DND-41 (cell line): ENCODE results near the gene CD300E.

Source experiments
- EZH2 ChIP-seq: IDR thresholded peaks from 3 replicates; pipeline ENCODE4 v1.6.1; 2012; ENCODE audit warnings: borderline replicate concordance, low read depth, mild to moderate bottlenecking, moderate library complexity, low read length, inconsistent platforms; ENCODE audit not compliant: severe bottlenecking
- TF ChIP-seq, protein P1 (sequence below): IDR thresholded peaks from 2 replicates; pipeline ENCODE4 v1.5.1; 2012; ENCODE audit warnings: borderline replicate concordance, low read length, moderate library complexity, mild to moderate bottlenecking; ENCODE audit not compliant: poor library complexity, severe bottlenecking; ENCODE audit errors: extremely low read depth

- no peak for TF ChIP-seq EZH2
- TF ChIP-seq, protein P1, sequence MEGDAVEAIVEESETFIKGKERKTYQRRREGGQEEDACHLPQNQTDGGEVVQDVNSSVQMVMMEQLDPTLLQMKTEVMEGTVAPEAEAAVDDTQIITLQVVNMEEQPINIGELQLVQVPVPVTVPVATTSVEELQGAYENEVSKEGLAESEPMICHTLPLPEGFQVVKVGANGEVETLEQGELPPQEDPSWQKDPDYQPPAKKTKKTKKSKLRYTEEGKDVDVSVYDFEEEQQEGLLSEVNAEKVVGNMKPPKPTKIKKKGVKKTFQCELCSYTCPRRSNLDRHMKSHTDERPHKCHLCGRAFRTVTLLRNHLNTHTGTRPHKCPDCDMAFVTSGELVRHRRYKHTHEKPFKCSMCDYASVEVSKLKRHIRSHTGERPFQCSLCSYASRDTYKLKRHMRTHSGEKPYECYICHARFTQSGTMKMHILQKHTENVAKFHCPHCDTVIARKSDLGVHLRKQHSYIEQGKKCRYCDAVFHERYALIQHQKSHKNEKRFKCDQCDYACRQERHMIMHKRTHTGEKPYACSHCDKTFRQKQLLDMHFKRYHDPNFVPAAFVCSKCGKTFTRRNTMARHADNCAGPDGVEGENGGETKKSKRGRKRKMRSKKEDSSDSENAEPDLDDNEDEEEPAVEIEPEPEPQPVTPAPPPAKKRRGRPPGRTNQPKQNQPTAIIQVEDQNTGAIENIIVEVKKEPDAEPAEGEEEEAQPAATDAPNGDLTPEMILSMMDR, result no peak
Measured at GRCh38 chr17:74561586-74561985, 62.0 kb downstream of the CD300E start.
